Mononuclear cell (primary cell): Measurements from ENCODE around the gene TCF12. TPM values are rescaled to one million over a fixed set of nuclear protein-coding genes. Genes with fewer than 3 reads are reported as not detected.
"Not testable (repeated sequence)": the region's sequence is repeated elsewhere in the genome, so short reads cannot be mapped to it uniquely, and the experiment has no call there.

Source experiments
- H3K27me3 ChIP-seq: 2 replicates; pipeline ENCODE4 v1.6.0; 2011; ENCODE audit warnings: low read length, control low read depth; ENCODE audit not compliant: insufficient read depth
- H3K4me1 ChIP-seq: 2 replicates; pipeline ENCODE4 v1.5.1; 2011; ENCODE audit warnings: mild to moderate bottlenecking, low read length, control low read depth; ENCODE audit not compliant: insufficient read depth
- H3K4me3 ChIP-seq: 2 replicates; pipeline ENCODE4 v1.5.1; 2011; ENCODE audit warnings: mild to moderate bottlenecking, low read length, moderate library complexity
- H3K9me3 ChIP-seq: 2 replicates; pipeline ENCODE4 v1.5.1; 2011; ENCODE audit warnings: low read depth, mild to moderate bottlenecking, control low read depth, low read length
- total RNA-seq: library from RNA; depleted of rRNA; stranded (reverse); fragments of >200 nt; gene quantifications from one replicate; pipeline ENCODE4 v1.2.3, GENCODE V29; 2012

The TCF12 gene
- total RNA-seq, 1 donor: 45.8 TPM

- no peaks in the 10 kb centered on the region for H3K27me3 ChIP-seq
- no peak overlapping the region for H3K4me3 ChIP-seq
- H3K4me1 ChIP-seq: peaks cover 17% of the 10 kb centered on the region
- H3K9me3 ChIP-seq: peaks cover 7% of the 10 kb centered on the region
These were observed 234.5 kb downstream of the TCF12 start for GRCh38 chr15:57152666-57153539.

DNA sequence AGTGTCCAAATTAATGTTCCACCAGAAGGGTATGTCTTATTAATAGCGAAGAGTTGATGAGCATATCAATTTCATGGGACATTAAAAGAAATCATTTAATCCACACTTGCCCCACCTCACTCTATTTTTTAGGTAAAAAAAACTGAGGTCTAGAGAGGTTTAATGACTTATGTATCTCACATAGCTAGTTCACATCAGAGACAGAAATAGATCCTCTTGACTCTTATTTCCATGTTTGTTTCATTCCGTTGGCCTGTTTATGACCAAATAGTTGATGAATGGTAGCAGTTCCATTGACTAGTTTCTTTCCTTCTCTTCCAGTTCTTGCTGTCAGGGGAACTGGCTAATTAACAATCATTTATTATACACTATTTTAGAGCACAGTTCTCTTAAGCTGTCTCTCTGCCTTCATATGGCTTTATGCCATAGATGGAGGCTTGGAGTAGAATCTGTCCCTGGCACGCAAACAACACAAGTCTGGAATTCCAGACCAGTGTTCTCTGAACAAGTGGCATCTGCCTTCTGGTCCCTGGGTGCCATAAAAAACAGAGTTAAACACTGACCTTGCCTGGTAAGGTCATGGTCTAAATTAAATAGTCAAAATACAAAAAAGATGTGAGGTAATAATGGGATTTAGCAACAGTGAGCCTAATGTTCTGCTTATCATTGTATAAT lies 237.9 kb downstream of the TCF12 start:
- Histone ChIP-seq H3K4me3 (no peak overlapping the region), H3K27me3 (no peaks in the 10 kb centered on the region), H3K4me1 (peaks cover 7% of the 10 kb centered on the region), H3K9me3 (peaks cover 7% of the 10 kb centered on the region)

GRCh38 chr15:57158589-57158988 lies 240.1 kb downstream of the TCF12 start:
- no peak overlapping the region for H3K4me3 ChIP-seq
- H3K4me1 ChIP-seq: peaks cover 3% of the 10 kb centered on the region
- H3K27me3 ChIP-seq: no peaks in the 10 kb centered on the region
- no peaks in the 10 kb centered on the region for H3K9me3 ChIP-seq

DNA sequence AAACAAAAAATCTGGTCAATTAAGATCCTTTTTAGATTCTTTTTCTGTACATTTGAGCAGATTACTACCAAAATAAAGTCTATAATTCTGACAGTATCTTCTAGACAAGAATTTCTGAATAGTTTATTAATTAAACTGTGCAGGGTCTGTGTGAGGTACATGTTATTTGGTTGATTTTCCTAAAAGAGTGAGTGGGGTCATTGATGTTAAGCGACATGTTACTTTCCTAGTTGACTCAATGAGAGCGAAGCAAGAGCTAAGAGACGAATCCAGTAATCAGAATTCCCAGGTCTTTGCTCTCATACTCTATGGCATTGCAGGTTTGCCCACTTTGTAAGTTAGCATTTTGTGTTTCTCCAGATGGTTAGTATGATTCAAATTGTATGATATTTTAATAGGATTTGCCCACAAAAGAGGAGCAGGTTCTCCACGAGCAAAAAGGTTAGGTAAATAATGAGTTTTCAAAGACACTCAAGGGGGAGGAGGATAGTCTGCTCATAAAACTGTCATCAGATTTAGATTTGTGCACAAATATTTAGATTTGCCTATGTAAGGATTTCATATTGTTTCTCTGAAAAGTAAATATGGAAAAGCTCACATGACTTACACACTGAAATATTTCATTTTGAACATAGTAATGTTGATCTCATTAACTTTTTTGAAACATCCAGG lies 240.7 kb downstream of the TCF12 start:
- no peak overlapping the region for H3K4me3 ChIP-seq
- H3K9me3 ChIP-seq: no peaks in the 10 kb centered on the region
- no peaks in the 10 kb centered on the region for H3K4me1 ChIP-seq
- no peaks in the 10 kb centered on the region for H3K27me3 ChIP-seq

DNA sequence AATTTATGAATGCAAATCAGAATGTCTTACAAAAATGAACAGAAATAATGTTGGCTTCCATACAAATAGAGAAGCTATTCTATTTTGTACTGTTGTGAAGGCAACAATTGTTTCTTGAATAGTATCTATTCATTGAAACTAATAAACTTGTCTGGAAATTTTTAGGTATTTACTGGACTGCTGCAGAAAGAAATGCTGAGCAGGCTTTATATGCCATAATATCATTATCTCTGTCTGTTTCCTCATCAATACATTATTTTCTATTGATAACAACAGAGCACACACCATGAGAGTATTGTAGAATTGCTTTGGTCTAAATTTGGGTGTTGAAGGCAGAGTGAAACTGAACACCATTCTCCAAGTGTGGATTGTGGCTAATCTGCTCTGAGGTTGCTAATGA lies 241.3 kb downstream of the TCF12 start:
- Histone ChIP-seq H3K27me3 (no peaks in the 10 kb centered on the region), H3K4me3 (no peak overlapping the region), H3K4me1 (no peaks in the 10 kb centered on the region), H3K9me3 (no peaks in the 10 kb centered on the region)

DNA sequence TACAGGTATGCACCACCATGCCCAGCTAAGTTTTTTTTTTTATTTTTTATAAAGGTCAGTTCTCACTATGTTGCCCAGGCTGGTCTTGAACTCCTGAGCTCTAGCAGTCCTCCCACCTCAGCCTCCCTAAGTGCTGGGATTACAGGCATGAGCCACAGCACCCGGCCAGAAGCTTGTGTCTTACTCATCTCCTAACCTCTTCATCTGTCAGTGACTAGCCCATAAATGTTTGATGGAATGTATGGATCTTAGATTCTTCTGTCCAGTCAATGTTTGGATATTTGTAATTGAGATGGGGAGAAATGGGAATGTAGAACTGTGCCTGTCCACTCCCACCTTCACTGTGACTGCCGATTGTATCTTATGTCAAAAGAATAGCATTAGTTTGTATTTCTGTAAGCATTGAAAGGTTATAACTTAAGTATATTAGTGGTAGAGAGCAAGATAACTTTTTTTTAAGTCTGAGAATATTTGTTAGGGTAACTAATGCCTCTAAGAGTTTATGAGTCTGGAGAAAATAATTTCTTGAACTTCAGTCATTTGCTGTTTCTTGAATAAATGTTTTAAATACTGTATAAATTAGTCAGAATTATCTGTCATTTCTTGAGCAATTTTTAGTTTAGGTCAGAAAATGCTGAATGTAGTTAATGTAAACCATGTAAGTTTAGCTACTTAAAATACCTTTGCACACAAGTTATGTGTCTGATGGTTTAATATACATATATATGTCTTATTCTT lies 242.5 kb downstream of the TCF12 start:
- H3K9me3 ChIP-seq: no peaks in the 10 kb centered on the region

GRCh38 chr15:57164251-57164650 lies 245.8 kb downstream of the TCF12 start:
- not testable (repeated sequence) for H3K27me3 ChIP-seq, H3K4me3 ChIP-seq, H3K9me3 ChIP-seq, H3K4me1 ChIP-seq

More for the DNA sequence above, 242.5 kb downstream of the TCF12 start:
- Histone ChIP-seq H3K4me1 (no peaks in the 10 kb centered on the region), H3K27me3 (no peaks in the 10 kb centered on the region), H3K4me3 (no peak overlapping the region)

DNA sequence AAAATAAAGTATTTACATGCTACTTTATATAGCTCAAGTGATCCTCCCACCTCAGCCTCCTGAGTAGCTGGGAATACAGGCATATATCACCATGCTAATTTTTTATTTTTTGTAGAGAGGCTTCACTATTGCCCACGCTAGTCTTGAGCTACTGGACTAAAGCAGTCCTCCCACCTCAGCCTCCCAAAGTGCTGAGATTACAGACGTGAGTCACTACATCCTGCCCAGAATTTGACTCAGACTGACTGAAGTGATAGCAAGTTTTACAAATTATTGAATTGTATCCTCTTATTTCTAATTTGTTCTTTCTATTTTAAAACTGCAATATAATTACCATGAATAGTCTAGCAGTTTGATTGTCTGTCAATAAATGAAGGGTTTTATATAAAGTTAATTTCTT lies 247.5 kb downstream of the TCF12 start:
- H3K9me3 ChIP-seq: no peaks in the 10 kb centered on the region
- H3K4me1 ChIP-seq: peaks cover 7% of the 10 kb centered on the region
- no peak overlapping the region for H3K4me3 ChIP-seq
- no peaks in the 10 kb centered on the region for H3K27me3 ChIP-seq

DNA sequence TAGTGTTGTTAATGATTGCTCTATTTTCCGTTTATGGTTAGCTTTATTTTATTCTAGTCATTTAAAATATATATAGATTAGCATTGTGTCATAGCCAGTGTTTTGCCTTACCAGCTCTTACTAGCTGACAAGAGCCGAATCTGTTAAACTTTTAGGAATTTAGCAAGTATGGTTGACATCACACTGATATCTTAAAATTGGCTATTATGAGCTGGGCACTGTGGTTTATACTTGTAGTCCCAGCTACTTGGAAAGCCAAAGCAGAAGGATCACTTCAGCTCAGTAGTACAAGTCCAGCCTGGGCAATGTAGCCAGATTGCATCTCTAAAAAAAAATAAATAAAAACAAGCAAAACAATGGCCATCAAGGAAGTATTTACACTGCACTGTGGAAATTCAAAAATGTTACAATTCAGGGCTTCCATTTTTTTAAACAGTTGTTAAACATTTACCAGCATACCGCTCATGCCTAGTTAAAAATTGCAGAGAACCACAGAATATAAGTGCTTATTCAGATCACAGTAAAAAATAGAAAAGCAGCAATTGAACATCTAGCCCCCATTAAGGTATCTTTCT lies 249.5 kb downstream of the TCF12 start:
- Histone ChIP-seq H3K4me3 (no peak overlapping the region), H3K27me3 (no peaks in the 10 kb centered on the region), H3K9me3 (no peaks in the 10 kb centered on the region), H3K4me1 (peaks cover 7% of the 10 kb centered on the region)

DNA sequence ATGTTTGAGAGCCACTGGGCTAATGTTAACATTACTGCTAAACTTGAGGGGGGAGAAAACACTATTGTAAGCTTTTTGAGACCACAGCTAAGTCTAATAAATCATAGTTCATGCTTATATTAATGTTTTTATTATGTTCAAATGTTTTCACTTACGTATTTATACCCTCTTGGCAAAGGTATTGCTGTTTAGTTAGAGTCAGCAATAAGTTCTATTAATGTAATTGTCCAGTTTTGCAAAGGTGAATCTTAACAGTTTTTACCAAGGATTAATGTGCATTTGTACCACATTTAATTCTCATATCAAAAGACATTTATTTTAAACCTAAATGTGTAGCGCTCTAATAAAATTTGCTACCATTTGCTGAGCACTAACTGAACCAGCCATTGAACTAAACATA lies 251.2 kb downstream of the TCF12 start:
- peaks cover 7% of the 10 kb centered on the region for H3K4me1 ChIP-seq
- no peak overlapping the region for H3K4me3 ChIP-seq
- H3K27me3 ChIP-seq: no peaks in the 10 kb centered on the region
- no peaks in the 10 kb centered on the region for H3K9me3 ChIP-seq

- H3K27me3 ChIP-seq: no peaks in the 10 kb centered on the region
- H3K9me3 ChIP-seq: no peaks in the 10 kb centered on the region
- H3K4me1 ChIP-seq: peaks cover 7% of the 10 kb centered on the region
- no peak overlapping the region for H3K4me3 ChIP-seq
These were observed 253.0 kb downstream of the TCF12 start for GRCh38 chr15:57171426-57171825.

- Histone ChIP-seq H3K4me3 (no peak overlapping the region), H3K9me3 (no peaks in the 10 kb centered on the region), H3K27me3 (no peaks in the 10 kb centered on the region), H3K4me1 (no peaks in the 10 kb centered on the region)
These were observed 254.5 kb downstream of the TCF12 start for GRCh38 chr15:57172925-57173324.

DNA sequence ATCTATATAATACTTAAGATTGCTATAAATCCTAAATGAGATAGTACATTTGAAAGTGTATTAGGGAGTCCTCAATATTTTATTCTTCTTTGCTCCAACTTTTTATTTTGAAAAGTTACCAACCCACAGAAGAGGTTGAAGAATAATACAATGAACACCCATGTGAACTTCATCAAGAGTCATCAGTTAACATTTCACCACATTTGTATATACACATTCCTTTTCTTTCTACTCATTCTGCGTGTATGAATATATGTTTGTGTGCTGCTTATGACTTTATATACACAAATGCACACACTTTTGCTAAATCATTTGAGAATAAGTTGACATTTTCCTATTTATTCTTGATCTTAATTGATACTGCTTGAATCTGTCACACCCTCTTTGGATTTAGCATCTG lies 264.6 kb downstream of the TCF12 start:
- Histone ChIP-seq H3K27me3 (no peaks in the 10 kb centered on the region), H3K4me3 (no peak overlapping the region), H3K9me3 (no peaks in the 10 kb centered on the region), H3K4me1 (no peaks in the 10 kb centered on the region)

GRCh38 chr15:57183614-57184344 lies 265.3 kb downstream of the TCF12 start:
- no peaks in the 10 kb centered on the region for H3K27me3 ChIP-seq
- H3K4me1 ChIP-seq: no peaks in the 10 kb centered on the region
- H3K9me3 ChIP-seq: no peaks in the 10 kb centered on the region
- H3K4me3 ChIP-seq: no peak overlapping the region
